ENCODE data around the gene BID.
A peak's percentile ranks its signal among the peaks of the same experiment; 100 is the strongest.

Gene BID

GRCh38 chr22:17803609-17804270, 29.5 kb upstream of the BID start:
- no peak for DNase-seq (ENCODE audit: low read depth in 2 of 3, low spot score in 2 of 3)

GRCh38 chr22:17802822-17803221, 28.6 kb upstream of the BID start:
- DNase-seq (ENCODE audit: low read depth in 2 of 3, low spot score in 2 of 3), result no peak

GRCh38 chr22:17802411-17802810, 28.1 kb upstream of the BID start:
- DNase-seq (ENCODE audit: low read depth in 2 of 3, low spot score in 2 of 3), result no peak

- no peak for DNase-seq (ENCODE audit: low read depth in 2 of 3, low spot score in 2 of 3)
Measured at GRCh38 chr22:17797721-17798559, 23.7 kb upstream of the BID start.

- no peak for DNase-seq (ENCODE audit: low read depth in 2 of 3, low spot score in 2 of 3)
Measured at GRCh38 chr22:17796695-17797094, 22.4 kb upstream of the BID start.

GRCh38 chr22:17795661-17796548, 21.6 kb upstream of the BID start:
- no peak for DNase-seq (ENCODE audit: low read depth in 2 of 3, low spot score in 2 of 3)

GRCh38 chr22:17794726-17795542, 20.7 kb upstream of the BID start:
- DNase-seq (ENCODE audit: low read depth in 2 of 3, low spot score in 2 of 3), result no peak

- no peak for DNase-seq (ENCODE audit: low read depth in 2 of 3, low spot score in 2 of 3)
Measured at GRCh38 chr22:17792854-17793434, 18.7 kb upstream of the BID start.

- DNase-seq (ENCODE audit: low read depth in 2 of 3, low spot score in 2 of 3), result no peak
Measured at GRCh38 chr22:17792299-17792698, 18.0 kb upstream of the BID start.

- no peak for DNase-seq (ENCODE audit: low read depth in 2 of 3, low spot score in 2 of 3)
Measured at GRCh38 chr22:17791196-17791595, 16.9 kb upstream of the BID start.

- DNase-seq (ENCODE audit: low read depth in 2 of 3, low spot score in 2 of 3), result no peak
Measured at GRCh38 chr22:17789379-17790200, 15.3 kb upstream of the BID start.

GRCh38 chr22:17788528-17789378, 14.5 kb upstream of the BID start:
- no peak for DNase-seq (ENCODE audit: low read depth in 2 of 3, low spot score in 2 of 3)

- DNase-seq (ENCODE audit: low read depth in 2 of 3, low spot score in 2 of 3), result no peak
Measured at GRCh38 chr22:17787716-17788330, 13.6 kb upstream of the BID start.

GRCh38 chr22:17787241-17787640, 13.0 kb upstream of the BID start:
- no peak for DNase-seq (ENCODE audit: low read depth in 2 of 3, low spot score in 2 of 3)

GRCh38 chr22:17786435-17787161, 12.3 kb upstream of the BID start:
- DNase-seq (ENCODE audit: low read depth in 2 of 3, low spot score in 2 of 3), result no peak

- peak in 1 of 3 experiments; percentile 53 for DNase-seq (ENCODE audit: low read depth in 2 of 3, low spot score in 2 of 3)
Measured at GRCh38 chr22:17785185-17786184, 11.2 kb upstream of the BID start.

Measured in activated CD8-positive, alpha-beta memory T cell treated with anti-CD3 and anti-CD28 coated beads for 48 hours (primary cell).